DMS53 (cell line): Measurements from ENCODE around the gene BMP7.

Experiments
- DNase-seq: peaks from one replicate; lab custom pipeline; 2025; lab: John Stamatoyannopoulos, UW

The BMP7 gene

GRCh38 chr20:57124800-57125517 is 141.5 kb downstream of the BMP7 start:
- DNase-seq: no peak

GRCh38 chr20:57124366-57124765 is 142.1 kb downstream of the BMP7 start:
- DNase-seq: no peak

- no peak for DNase-seq
Observed at GRCh38 chr20:57123504-57123903, 142.9 kb downstream of the BMP7 start.

- DNase-seq: no peak
Observed at GRCh38 chr20:57122536-57123489, 143.6 kb downstream of the BMP7 start.

GRCh38 chr20:57118964-57119363 is 147.5 kb downstream of the BMP7 start:
- DNase-seq: no peak
